ENCODE data around the gene CHTF18. TPM values are rescaled to one million over a fixed set of nuclear protein-coding genes. Genes with fewer than 3 reads are reported as not detected.

Gene CHTF18
- total and polyA plus RNA-seq, 9 of the 15 experiments (the other 6 are each of a cell fraction or from before 2014, with no cell fraction given) = 2.5 to 123 (median 17.0) TPM

GRCh38 chr16:813204-813915, 24.9 kb downstream of the CHTF18 start (continued):
- TF ChIP-seq CTCFL (IDR thresholded peaks at IDR 0.05; ENCODE audit: borderline replicate concordance, insufficient read depth, low read depth, low read length, poor library complexity, severe bottlenecking) (peak; percentile 24), RB1 (IDR thresholded peaks at IDR 0.05; ENCODE audit: low read depth) (peak; percentile 82; the same call in 1 of the 2 replicates), SMARCA4 (IDR thresholded peaks at IDR 0.05) (no peak), REST (IDR thresholded peaks at IDR 0.05; ENCODE audit: borderline replicate concordance) (peak; percentile 83), REST (CRISPR knock-in tag; IDR thresholded peaks at IDR 0.05; ENCODE audit: low read depth) (no peak), ETV1 (tag; conservative IDR thresholded peaks at IDR 0.05; ENCODE audit: low read depth) (peak; percentile 43)
